ENCODE results near the gene SPATA17. TPM values are rescaled to one million over a fixed set of nuclear protein-coding genes. Genes with fewer than 3 reads are reported as not detected.

The SPATA17 gene
- total and polyA plus RNA-seq, 2 experiments from 2014 or later = 1.2 to 3.5 TPM

DNA sequence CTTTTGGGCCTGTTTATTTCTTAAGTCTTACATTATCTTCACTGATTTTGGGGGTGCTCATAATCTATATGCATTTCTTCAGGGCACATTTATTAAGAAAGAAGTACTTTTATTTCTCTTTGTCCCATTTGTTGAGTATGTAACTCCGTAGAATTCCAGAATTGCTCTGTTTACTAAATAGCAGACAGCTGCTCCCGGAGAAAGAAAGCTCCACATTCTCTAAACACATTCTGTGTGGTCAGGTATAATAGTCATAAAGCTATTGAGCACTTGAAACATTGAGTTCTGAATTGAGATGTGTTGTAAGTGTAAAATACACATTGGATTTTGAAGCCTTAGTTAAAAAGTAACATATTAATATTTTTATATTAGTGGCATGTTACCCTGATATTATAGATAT lies 206.5 kb downstream of the SPATA17 start (continued):
- TF ChIP-seq, protein P1, sequence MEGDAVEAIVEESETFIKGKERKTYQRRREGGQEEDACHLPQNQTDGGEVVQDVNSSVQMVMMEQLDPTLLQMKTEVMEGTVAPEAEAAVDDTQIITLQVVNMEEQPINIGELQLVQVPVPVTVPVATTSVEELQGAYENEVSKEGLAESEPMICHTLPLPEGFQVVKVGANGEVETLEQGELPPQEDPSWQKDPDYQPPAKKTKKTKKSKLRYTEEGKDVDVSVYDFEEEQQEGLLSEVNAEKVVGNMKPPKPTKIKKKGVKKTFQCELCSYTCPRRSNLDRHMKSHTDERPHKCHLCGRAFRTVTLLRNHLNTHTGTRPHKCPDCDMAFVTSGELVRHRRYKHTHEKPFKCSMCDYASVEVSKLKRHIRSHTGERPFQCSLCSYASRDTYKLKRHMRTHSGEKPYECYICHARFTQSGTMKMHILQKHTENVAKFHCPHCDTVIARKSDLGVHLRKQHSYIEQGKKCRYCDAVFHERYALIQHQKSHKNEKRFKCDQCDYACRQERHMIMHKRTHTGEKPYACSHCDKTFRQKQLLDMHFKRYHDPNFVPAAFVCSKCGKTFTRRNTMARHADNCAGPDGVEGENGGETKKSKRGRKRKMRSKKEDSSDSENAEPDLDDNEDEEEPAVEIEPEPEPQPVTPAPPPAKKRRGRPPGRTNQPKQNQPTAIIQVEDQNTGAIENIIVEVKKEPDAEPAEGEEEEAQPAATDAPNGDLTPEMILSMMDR (conservative IDR thresholded peaks at IDR 0.05; ENCODE audit: low read depth in 2 of 2) = no peak
- TF ChIP-seq ZNF331 (CRISPR knock-in tag; IDR thresholded peaks at IDR 0.05; ENCODE audit: low read depth) (no peak), STAT1 (IDR thresholded peaks at IDR 0.05; ENCODE audit: unreplicated experiment) (no peak), EZH2 (IDR thresholded peaks at IDR 0.05; ENCODE audit: low read depth, unreplicated experiment) (no peak)
- TF ChIP-seq, protein P2, sequence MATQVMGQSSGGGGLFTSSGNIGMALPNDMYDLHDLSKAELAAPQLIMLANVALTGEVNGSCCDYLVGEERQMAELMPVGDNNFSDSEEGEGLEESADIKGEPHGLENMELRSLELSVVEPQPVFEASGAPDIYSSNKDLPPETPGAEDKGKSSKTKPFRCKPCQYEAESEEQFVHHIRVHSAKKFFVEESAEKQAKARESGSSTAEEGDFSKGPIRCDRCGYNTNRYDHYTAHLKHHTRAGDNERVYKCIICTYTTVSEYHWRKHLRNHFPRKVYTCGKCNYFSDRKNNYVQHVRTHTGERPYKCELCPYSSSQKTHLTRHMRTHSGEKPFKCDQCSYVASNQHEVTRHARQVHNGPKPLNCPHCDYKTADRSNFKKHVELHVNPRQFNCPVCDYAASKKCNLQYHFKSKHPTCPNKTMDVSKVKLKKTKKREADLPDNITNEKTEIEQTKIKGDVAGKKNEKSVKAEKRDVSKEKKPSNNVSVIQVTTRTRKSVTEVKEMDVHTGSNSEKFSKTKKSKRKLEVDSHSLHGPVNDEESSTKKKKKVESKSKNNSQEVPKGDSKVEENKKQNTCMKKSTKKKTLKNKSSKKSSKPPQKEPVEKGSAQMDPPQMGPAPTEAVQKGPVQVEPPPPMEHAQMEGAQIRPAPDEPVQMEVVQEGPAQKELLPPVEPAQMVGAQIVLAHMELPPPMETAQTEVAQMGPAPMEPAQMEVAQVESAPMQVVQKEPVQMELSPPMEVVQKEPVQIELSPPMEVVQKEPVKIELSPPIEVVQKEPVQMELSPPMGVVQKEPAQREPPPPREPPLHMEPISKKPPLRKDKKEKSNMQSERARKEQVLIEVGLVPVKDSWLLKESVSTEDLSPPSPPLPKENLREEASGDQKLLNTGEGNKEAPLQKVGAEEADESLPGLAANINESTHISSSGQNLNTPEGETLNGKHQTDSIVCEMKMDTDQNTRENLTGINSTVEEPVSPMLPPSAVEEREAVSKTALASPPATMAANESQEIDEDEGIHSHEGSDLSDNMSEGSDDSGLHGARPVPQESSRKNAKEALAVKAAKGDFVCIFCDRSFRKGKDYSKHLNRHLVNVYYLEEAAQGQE (IDR thresholded peaks at IDR 0.05; ENCODE audit: unreplicated experiment) = no peak

- Histone ChIP-seq H3K27ac (ENCODE audit: low read depth) (no peak overlapping the region), H4K20me1 (replicated peaks; ENCODE audit: insufficient read depth) (no peaks in the 10 kb centered on the region), H3K4me1 (ENCODE audit: insufficient read depth) (no peaks in the 10 kb centered on the region), H3K27me3 (ENCODE audit: insufficient read depth) (no peaks in the 10 kb centered on the region), H3K9me2 (ENCODE audit: insufficient read depth) (no peaks in the 10 kb centered on the region), H3F3A (replicated peaks; ENCODE audit: low read depth) (no peaks in the 10 kb centered on the region), H2AFZ (no peak overlapping the region), H3K36me3 (ENCODE audit: insufficient read depth) (no peaks in the 10 kb centered on the region), H3K79me2 (replicated peaks; ENCODE audit: insufficient read depth) (no peaks in the 10 kb centered on the region), H3K4me3 (no peak overlapping the region), H3K4me2 (no peak overlapping the region)
- Mint-ChIP-seq H3K9me3 (no peaks in the 10 kb centered on the region), H3K4me1 (peaks cover under 1% of the 10 kb centered on the region; the same call in 1 of the 3 replicates), H3K36me3 (ENCODE audit: low read depth) (no peaks in the 10 kb centered on the region), H3K27ac (no peak overlapping the region), H3K27me3 (ENCODE audit: insufficient read depth, low read depth, poor library complexity) (peaks cover 2% of the 10 kb centered on the region), H3K4me3 (no peak overlapping the region)
- DNase-seq (ENCODE audit: low spot score) (no peak), ATAC-seq (no peak)
- TF ChIP-seq STAT1 (IDR thresholded peaks at IDR 0.05; ENCODE audit: unreplicated experiment) (no peak), ZNF114 (CRISPR knock-in tag; IDR thresholded peaks at IDR 0.05) (no peak), ZNF331 (CRISPR knock-in tag; IDR thresholded peaks at IDR 0.05; ENCODE audit: low read depth) (no peak), NANOG (IDR thresholded peaks at IDR 0.05; ENCODE audit: borderline replicate concordance) (no peak), JUNB (IDR thresholded peaks at IDR 0.05; ENCODE audit: unreplicated experiment) (no peak), POLR2AphosphoS5 (IDR thresholded peaks at IDR 0.05; ENCODE audit: low read depth) (no peak), EZH2phosphoT487 (IDR thresholded peaks at IDR 0.05; ENCODE audit: unreplicated experiment) (no peak)
- TF ChIP-seq, protein P2 (IDR thresholded peaks at IDR 0.05; ENCODE audit: unreplicated experiment) = no peak
- TF ChIP-seq, protein P1 (conservative IDR thresholded peaks at IDR 0.05; ENCODE audit: low read depth in 2 of 2) = no peak
These were observed 208.0 kb downstream of the SPATA17 start for GRCh38 chr1:217839161-217839560.
